ENCODE measurements around the gene LRRC9.
A peak's percentile ranks its signal among the peaks of the same experiment; 100 is the strongest.
"Not testable (repeated sequence)": the region's sequence is repeated elsewhere in the genome, so short reads cannot be mapped to it uniquely, and the experiment has no call there.

The LRRC9 gene

GRCh38 chr14:60035177-60035576, 115.2 kb downstream of the LRRC9 start:
- ChIA-PET POLR2A (no interaction called here), CTCF (no interaction called here)
- Histone ChIP-seq H3K27ac (ENCODE audit: insufficient read depth in 1 of 2, low read depth in 1 of 2, low read length in 2 of 2, poor library complexity in 1 of 2, severe bottlenecking in 2 of 2) (no peak overlapping the region), H3K4me3 (ENCODE audit: control insufficient read depth in 1 of 7, extremely low read depth in 1 of 7, insufficient read depth in 4 of 7, low read depth in 2 of 7, low read length in 6 of 7) (no peak overlapping the region), H3K36me3 (ENCODE audit: control insufficient read depth in 4 of 4, insufficient read depth in 4 of 4, low read length in 3 of 4) (no peaks in the 10 kb centered on the region), H3K9me3 (ENCODE audit: control extremely low read depth in 1 of 5, control insufficient read depth in 4 of 5, insufficient read depth in 2 of 5, low read depth in 1 of 5, low read length in 4 of 5) (no peaks in the 10 kb centered on the region), H3K27me3 (replicated peaks in 2 of 5; ENCODE audit: control insufficient read depth in 4 of 5, insufficient read depth in 5 of 5, low read length in 4 of 5) (no peaks in the 10 kb centered on the region), H3K4me1 (ENCODE audit: control extremely low read depth in 1 of 4, control insufficient read depth in 4 of 4, insufficient read depth in 4 of 4, low read length in 3 of 4) (no peaks in the 10 kb centered on the region)
- WGBS (ENCODE audit: insufficient coverage): 100% methylated on average over 1 of the region's 1 CpG
- no peak for DNase-seq

GRCh38 chr14:60047976-60048375, 128.0 kb downstream of the LRRC9 start:
- H3K4me3 ChIP-seq (ENCODE audit: control insufficient read depth in 1 of 7, extremely low read depth in 1 of 7, insufficient read depth in 4 of 7, low read depth in 2 of 7, low read length in 6 of 7); DNase-seq; H3K27me3 ChIP-seq (replicated peaks in 2 of 5; ENCODE audit: control insufficient read depth in 4 of 5, insufficient read depth in 5 of 5, low read length in 4 of 5); H3K27ac ChIP-seq (ENCODE audit: insufficient read depth in 1 of 2, low read depth in 1 of 2, low read length in 2 of 2, poor library complexity in 1 of 2, severe bottlenecking in 2 of 2); H3K36me3 ChIP-seq (ENCODE audit: control insufficient read depth in 4 of 4, insufficient read depth in 4 of 4, low read length in 3 of 4); H3K9me3 ChIP-seq (ENCODE audit: control extremely low read depth in 1 of 5, control insufficient read depth in 4 of 5, insufficient read depth in 2 of 5, low read depth in 1 of 5, low read length in 4 of 5); CTCF ChIA-PET; POLR2A ChIA-PET; H3K4me1 ChIP-seq (ENCODE audit: control extremely low read depth in 1 of 4, control insufficient read depth in 4 of 4, insufficient read depth in 4 of 4, low read length in 3 of 4): not testable (repeated sequence)
- WGBS (ENCODE audit: insufficient coverage): no CpG with 5 or more reads among the region's 1 CpG

GRCh38 chr14:60051721-60052221, 131.8 kb downstream of the LRRC9 start:
- 8% methylated on average over 2 of the region's 3 CpGs for WGBS (ENCODE audit: insufficient coverage)
- peak in 2 of 3 donors; percentile 62 to 63 for DNase-seq
- H3K27ac ChIP-seq (ENCODE audit: insufficient read depth in 1 of 2, low read depth in 1 of 2, low read length in 2 of 2, poor library complexity in 1 of 2, severe bottlenecking in 2 of 2): no peak overlapping the region
- peaks cover 0 to 2% (median 0%) of the 10 kb centered on the region in 5 experiments for H3K27me3 ChIP-seq (replicated peaks in 2 of 5; ENCODE audit: control insufficient read depth in 4 of 5, insufficient read depth in 5 of 5, low read length in 4 of 5)
- ChIA-PET POLR2A (no interaction called here), CTCF (interaction anchor here (0.9 to 1.3 kb wide), 2 partner anchors 132 to 133 kb away, joined by 4 read pairs; no protein-coding TSS in a partner anchor)
- H3K9me3 ChIP-seq (ENCODE audit: control extremely low read depth in 1 of 5, control insufficient read depth in 4 of 5, insufficient read depth in 2 of 5, low read depth in 1 of 5, low read length in 4 of 5): peaks cover 0 to 2% (median 0%) of the 10 kb centered on the region in 5 experiments
- H3K4me1 ChIP-seq (ENCODE audit: control extremely low read depth in 1 of 4, control insufficient read depth in 4 of 4, insufficient read depth in 4 of 4, low read length in 3 of 4): peaks cover 0 to 9% (median 3%) of the 10 kb centered on the region in 4 experiments
- H3K4me3 ChIP-seq (ENCODE audit: control insufficient read depth in 1 of 7, extremely low read depth in 1 of 7, insufficient read depth in 4 of 7, low read depth in 2 of 7, low read length in 6 of 7): peak overlapping the region in 2 of 7 experiments; percentile 14 to 19
- no peaks in the 10 kb centered on the region for H3K36me3 ChIP-seq (ENCODE audit: control insufficient read depth in 4 of 4, insufficient read depth in 4 of 4, low read length in 3 of 4)

GRCh38 chr14:60058087-60058486, 138.1 kb downstream of the LRRC9 start:
- CTCF ChIA-PET: interaction anchor here (1.0 to 1.2 kb wide), 4 partner anchors 25 to 130 kb away, joined by 3 to 4 read pairs (median 4); no protein-coding TSS in a partner anchor
- Histone ChIP-seq H3K27ac (ENCODE audit: insufficient read depth in 1 of 2, low read depth in 1 of 2, low read length in 2 of 2, poor library complexity in 1 of 2, severe bottlenecking in 2 of 2) (no peak overlapping the region), H3K36me3 (ENCODE audit: control insufficient read depth in 4 of 4, insufficient read depth in 4 of 4, low read length in 3 of 4) (no peaks in the 10 kb centered on the region), H3K4me3 (ENCODE audit: control insufficient read depth in 1 of 7, extremely low read depth in 1 of 7, insufficient read depth in 4 of 7, low read depth in 2 of 7, low read length in 6 of 7) (no peak overlapping the region), H3K27me3 (replicated peaks in 2 of 5; ENCODE audit: control insufficient read depth in 4 of 5, insufficient read depth in 5 of 5, low read length in 4 of 5) (no peaks in the 10 kb centered on the region), H3K4me1 (ENCODE audit: control extremely low read depth in 1 of 4, control insufficient read depth in 4 of 4, insufficient read depth in 4 of 4, low read length in 3 of 4) (no peaks in the 10 kb centered on the region), H3K9me3 (ENCODE audit: control extremely low read depth in 1 of 5, control insufficient read depth in 4 of 5, insufficient read depth in 2 of 5, low read depth in 1 of 5, low read length in 4 of 5) (peaks cover 0 to 2% (median 0%) of the 10 kb centered on the region in 5 experiments)
- POLR2A ChIA-PET: no interaction called here
- no CpG with 5 or more reads among the region's 1 CpG for whole genome bisulfite sequencing (ENCODE audit: insufficient coverage)
- DNase-seq: no peak

GRCh38 chr14:60061371-60061770, 141.4 kb downstream of the LRRC9 start:
- H3K27ac ChIP-seq (ENCODE audit: insufficient read depth in 1 of 2, low read depth in 1 of 2, low read length in 2 of 2, poor library complexity in 1 of 2, severe bottlenecking in 2 of 2): no peak overlapping the region
- no CpG with 5 or more reads among the region's 2 CpGs for WGBS (ENCODE audit: insufficient coverage)
- no peaks in the 10 kb centered on the region for H3K4me1 ChIP-seq (ENCODE audit: control extremely low read depth in 1 of 4, control insufficient read depth in 4 of 4, insufficient read depth in 4 of 4, low read length in 3 of 4)
- ChIA-PET POLR2A (no interaction called here), CTCF (interaction anchor here (1.8 to 2.2 kb wide), 2 partner anchors 121 to 123 kb away, joined by 5 to 20 read pairs; no protein-coding TSS in a partner anchor)
- H3K4me3 ChIP-seq (ENCODE audit: control insufficient read depth in 1 of 7, extremely low read depth in 1 of 7, insufficient read depth in 4 of 7, low read depth in 2 of 7, low read length in 6 of 7): no peak overlapping the region
- no peaks in the 10 kb centered on the region for H3K27me3 ChIP-seq (replicated peaks in 2 of 5; ENCODE audit: control insufficient read depth in 4 of 5, insufficient read depth in 5 of 5, low read length in 4 of 5)
- H3K36me3 ChIP-seq (ENCODE audit: control insufficient read depth in 4 of 4, insufficient read depth in 4 of 4, low read length in 3 of 4): no peaks in the 10 kb centered on the region
- no peak for DNase-seq
- no peaks in the 10 kb centered on the region for H3K9me3 ChIP-seq (ENCODE audit: control extremely low read depth in 1 of 5, control insufficient read depth in 4 of 5, insufficient read depth in 2 of 5, low read depth in 1 of 5, low read length in 4 of 5)

- CTCF ChIA-PET: interaction anchor here (1.2 to 7.1 kb wide), 7 partner anchors 9 to 498 kb away, joined by 3 to 124 read pairs (median 5); partner anchors contain the start of gene DHRS7
- Histone ChIP-seq H3K27ac (ENCODE audit: insufficient read depth in 1 of 2, low read depth in 1 of 2, low read length in 2 of 2, poor library complexity in 1 of 2, severe bottlenecking in 2 of 2) (no peak overlapping the region), H3K4me1 (ENCODE audit: control extremely low read depth in 1 of 4, control insufficient read depth in 4 of 4, insufficient read depth in 4 of 4, low read length in 3 of 4) (no peaks in the 10 kb centered on the region), H3K9me3 (ENCODE audit: control extremely low read depth in 1 of 5, control insufficient read depth in 4 of 5, insufficient read depth in 2 of 5, low read depth in 1 of 5, low read length in 4 of 5) (no peaks in the 10 kb centered on the region), H3K36me3 (ENCODE audit: control insufficient read depth in 4 of 4, insufficient read depth in 4 of 4, low read length in 3 of 4) (no peaks in the 10 kb centered on the region), H3K27me3 (replicated peaks in 2 of 5; ENCODE audit: control insufficient read depth in 4 of 5, insufficient read depth in 5 of 5, low read length in 4 of 5) (no peaks in the 10 kb centered on the region), H3K4me3 (ENCODE audit: control insufficient read depth in 1 of 7, extremely low read depth in 1 of 7, insufficient read depth in 4 of 7, low read depth in 2 of 7, low read length in 6 of 7) (no peak overlapping the region)
- POLR2A ChIA-PET: no interaction called here
- DNase-seq: peak; percentile 48 to 59 (median 53)
Observed at GRCh38 chr14:60064491-60065072, 144.6 kb downstream of the LRRC9 start.

GRCh38 chr14:60067882-60068281, 147.9 kb downstream of the LRRC9 start:
- Histone ChIP-seq H3K9me3 (ENCODE audit: control extremely low read depth in 1 of 5, control insufficient read depth in 4 of 5, insufficient read depth in 2 of 5, low read depth in 1 of 5, low read length in 4 of 5) (no peaks in the 10 kb centered on the region), H3K4me1 (ENCODE audit: control extremely low read depth in 1 of 4, control insufficient read depth in 4 of 4, insufficient read depth in 4 of 4, low read length in 3 of 4) (no peaks in the 10 kb centered on the region), H3K27me3 (replicated peaks in 2 of 5; ENCODE audit: control insufficient read depth in 4 of 5, insufficient read depth in 5 of 5, low read length in 4 of 5) (no peaks in the 10 kb centered on the region), H3K4me3 (ENCODE audit: control insufficient read depth in 1 of 7, extremely low read depth in 1 of 7, insufficient read depth in 4 of 7, low read depth in 2 of 7, low read length in 6 of 7) (no peak overlapping the region), H3K36me3 (ENCODE audit: control insufficient read depth in 4 of 4, insufficient read depth in 4 of 4, low read length in 3 of 4) (no peaks in the 10 kb centered on the region), H3K27ac (ENCODE audit: insufficient read depth in 1 of 2, low read depth in 1 of 2, low read length in 2 of 2, poor library complexity in 1 of 2, severe bottlenecking in 2 of 2) (no peak overlapping the region)
- WGBS (ENCODE audit: insufficient coverage): 91% methylated on average over 1 of the region's 1 CpG
- DNase-seq: no peak
- ChIA-PET CTCF (interaction anchor here (0.7 to 7.1 kb wide), 4 partner anchors 14 to 117 kb away, joined by 3 to 124 read pairs (median 4); partner anchors contain the start of gene DHRS7), POLR2A (no interaction called here)

All from common myeloid progenitor, CD34-positive (primary cell).